ENCODE measurements around the gene UBE2G2. TPM values are rescaled to one million over a fixed set of nuclear protein-coding genes. Genes with fewer than 3 reads are reported as not detected.

UBE2G2 gene
- total RNA-seq = 100 to 1,000 TPM in 1 of 4 donors, 10 to 100 TPM in 3; 51.5 to 101 (median 63.1) TPM
- polyA plus RNA-seq = 10 to 100 TPM; 21.6 to 45.8 (median 22.7) TPM

GRCh38 chr21:44801468-44802395, at the start of gene UBE2G2:
TSS of gene UBE2G2 (minus strand) at chr21:44801820. CDS start at chr21:44801748, 72 bp downstream.
- WGBS, 2 donors = 0% methylated on average over 97 of the region's 97 CpGs
- H3K9me3 ChIP-seq = no peaks in the 10 kb centered on the region
- intact Hi-C loops (cut with DNase I) = loop anchor here (1.0 to 5.0 kb wide), 3 partner anchors 16 to 131 kb away; no protein-coding TSS in a partner anchor
- H3K4me3 ChIP-seq = peak within 1 kb of the TSS; percentile 55 to 83 (median 78)
- peaks cover 6 to 33% (median 19%) of the 10 kb centered on the region in 4 donors for H3K36me3 ChIP-seq
- H3K27ac ChIP-seq = peak within 1 kb of the TSS; percentile 73 to 85 (median 78)
- H3K27me3 ChIP-seq = no peaks in the 10 kb centered on the region
- peaks cover 0 to 34% (median 25%) of the 10 kb centered on the region in 4 donors for H3K4me1 ChIP-seq
- DNase-seq = peak; percentile 87
- TF ChIP-seq CTCF (IDR thresholded peaks at IDR 0.05) = no peak
- peak; percentile 33 to 65 for TF ChIP-seq POLR2A (IDR thresholded peaks at IDR 0.05)
- no peak for TF ChIP-seq EP300 (IDR thresholded peaks at IDR 0.05)
- peak; percentile 73 to 92 (median 83) for TF ChIP-seq POLR2AphosphoS5 (IDR thresholded peaks at IDR 0.05)

GRCh38 chr21:44850905-44851657, 49.5 kb upstream of the UBE2G2 start:
- intact Hi-C loops (cut with DNase I) = no loop called here
- H3K36me3 ChIP-seq = peaks cover 14 to 79% (median 51%) of the 10 kb centered on the region in 4 donors
- WGBS, 2 donors = 79 to 82% methylated on average over 26 of the region's 26 CpGs

GRCh38 chr21:44850208-44850800, 48.7 kb upstream of the UBE2G2 start:
- Histone ChIP-seq H3K4me3 (no peak overlapping the region), H3K9me3 (no peaks in the 10 kb centered on the region), H3K27me3 (peaks cover 0 to 4% (median 0%) of the 10 kb centered on the region in 3 donors), H3K36me3 (peaks cover 14 to 71% (median 43%) of the 10 kb centered on the region in 4 donors), H3K27ac (no peak overlapping the region), H3K4me1 (peaks cover 0 to 21% (median 19%) of the 10 kb centered on the region in 4 donors)
- TF ChIP-seq POLR2AphosphoS5 (IDR thresholded peaks at IDR 0.05) = no peak
- no peak for TF ChIP-seq POLR2A (IDR thresholded peaks at IDR 0.05)
- no peak for TF ChIP-seq EP300 (IDR thresholded peaks at IDR 0.05)
- no peak for TF ChIP-seq CTCF (IDR thresholded peaks at IDR 0.05)
- 39 to 81% methylated on average over 20 of the region's 20 CpGs for WGBS, 2 donors
- intact Hi-C loops (cut with DNase I) = no loop called here
- no peak for DNase-seq

More at GRCh38 chr21:44850905-44851657, 49.5 kb upstream of the UBE2G2 start:
- Histone ChIP-seq H3K27me3 (no peaks in the 10 kb centered on the region), H3K4me1 (peaks cover 0 to 13% (median 11%) of the 10 kb centered on the region in 4 donors), H3K4me3 (no peak overlapping the region), H3K9me3 (no peaks in the 10 kb centered on the region), H3K27ac (no peak overlapping the region)
- no peak for DNase-seq
- TF ChIP-seq POLR2A (IDR thresholded peaks at IDR 0.05) (no peak), EP300 (IDR thresholded peaks at IDR 0.05) (no peak), CTCF (IDR thresholded peaks at IDR 0.05) (no peak), POLR2AphosphoS5 (IDR thresholded peaks at IDR 0.05) (no peak)

GRCh38 chr21:44849616-44850130, 48.1 kb upstream of the UBE2G2 start:
- no peak for DNase-seq
- Histone ChIP-seq H3K4me1 (peaks cover 0 to 23% (median 19%) of the 10 kb centered on the region in 4 donors), H3K36me3 (peaks cover 14 to 65% (median 38%) of the 10 kb centered on the region in 4 donors), H3K9me3 (no peaks in the 10 kb centered on the region), H3K27ac (no peak overlapping the region), H3K27me3 (peaks cover 0 to 4% (median 0%) of the 10 kb centered on the region in 3 donors), H3K4me3 (no peak overlapping the region)
- WGBS, 2 donors = 17 to 68% methylated on average over 12 of the region's 12 CpGs
- TF ChIP-seq EP300 (IDR thresholded peaks at IDR 0.05) (no peak), CTCF (IDR thresholded peaks at IDR 0.05) (no peak)
- intact Hi-C loops (cut with DNase I) = no loop called here
